Amygdala (tissue), 56 donors: ENCODE measurements around the gene FGF2.
A peak's percentile ranks its signal among the peaks of the same experiment; 100 is the strongest.
"Not testable (repeated sequence)": the region's sequence is repeated elsewhere in the genome, so short reads cannot be mapped to it uniquely, and the experiment has no call there.

Experiments
- DNase-seq, 56 donors: peaks; one replicate each; lab custom pipeline; 2025; lab: John Stamatoyannopoulos, UW

The FGF2 gene

DNA sequence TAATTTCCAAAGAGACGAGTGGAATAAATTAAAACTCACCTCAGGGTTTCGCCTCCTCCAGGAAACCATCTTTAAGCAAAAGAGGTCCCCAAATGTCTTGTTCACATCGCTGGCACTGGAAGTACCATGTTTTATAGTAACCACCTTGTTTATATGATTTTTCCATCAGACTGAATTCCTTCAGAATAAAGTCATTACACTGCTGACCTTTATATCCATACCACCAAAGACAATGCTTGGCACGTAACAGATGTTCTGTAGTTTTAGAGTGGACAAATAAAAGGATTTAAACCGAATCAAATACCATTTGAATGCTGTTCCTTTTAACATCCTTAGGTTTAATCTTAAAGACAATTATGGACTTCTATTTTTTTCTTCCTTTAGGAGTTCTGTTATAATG, 91.1 kb downstream of the FGF2 start:
- DNase-seq: no peak

DNA sequence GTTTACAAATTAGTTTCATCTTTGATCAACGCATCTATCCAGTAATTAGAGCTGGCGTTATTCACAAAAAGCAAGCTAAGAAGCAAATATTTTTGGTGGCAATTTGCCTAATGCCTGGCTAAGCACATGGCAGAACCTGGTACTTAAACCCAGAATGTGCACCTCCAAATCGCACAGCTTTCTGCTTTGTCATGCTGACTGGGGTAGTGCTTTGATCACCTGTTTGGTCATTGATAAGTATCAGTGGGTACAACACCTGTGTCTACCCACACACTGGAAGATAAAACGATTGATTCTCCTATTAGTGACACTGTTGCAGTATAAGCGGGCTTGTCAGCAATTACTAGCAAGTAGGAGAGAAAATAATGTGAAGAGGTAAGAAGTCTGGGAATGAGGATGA, 93.8 kb downstream of the FGF2 start:
- no peak for DNase-seq

DNA sequence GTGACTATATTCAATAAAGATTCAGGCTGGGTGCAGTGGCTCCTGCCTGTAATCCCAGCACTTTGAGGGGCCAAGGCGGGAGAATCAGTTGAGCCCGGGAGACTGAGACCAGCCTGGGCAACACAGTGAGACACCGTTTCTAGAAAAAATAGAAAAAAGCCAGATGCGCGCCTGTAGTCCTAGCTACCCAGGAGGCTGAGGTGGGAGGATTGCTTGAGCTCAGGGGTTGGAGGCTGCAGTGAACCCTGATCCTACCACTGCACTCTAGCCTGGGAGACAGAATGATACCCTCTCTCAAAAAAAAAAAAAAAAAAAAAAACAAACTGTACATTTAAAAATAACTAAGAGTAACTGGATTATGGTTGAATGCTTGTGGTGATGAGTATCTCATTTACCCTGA, 94.7 kb downstream of the FGF2 start:
- no peak for DNase-seq

DNA sequence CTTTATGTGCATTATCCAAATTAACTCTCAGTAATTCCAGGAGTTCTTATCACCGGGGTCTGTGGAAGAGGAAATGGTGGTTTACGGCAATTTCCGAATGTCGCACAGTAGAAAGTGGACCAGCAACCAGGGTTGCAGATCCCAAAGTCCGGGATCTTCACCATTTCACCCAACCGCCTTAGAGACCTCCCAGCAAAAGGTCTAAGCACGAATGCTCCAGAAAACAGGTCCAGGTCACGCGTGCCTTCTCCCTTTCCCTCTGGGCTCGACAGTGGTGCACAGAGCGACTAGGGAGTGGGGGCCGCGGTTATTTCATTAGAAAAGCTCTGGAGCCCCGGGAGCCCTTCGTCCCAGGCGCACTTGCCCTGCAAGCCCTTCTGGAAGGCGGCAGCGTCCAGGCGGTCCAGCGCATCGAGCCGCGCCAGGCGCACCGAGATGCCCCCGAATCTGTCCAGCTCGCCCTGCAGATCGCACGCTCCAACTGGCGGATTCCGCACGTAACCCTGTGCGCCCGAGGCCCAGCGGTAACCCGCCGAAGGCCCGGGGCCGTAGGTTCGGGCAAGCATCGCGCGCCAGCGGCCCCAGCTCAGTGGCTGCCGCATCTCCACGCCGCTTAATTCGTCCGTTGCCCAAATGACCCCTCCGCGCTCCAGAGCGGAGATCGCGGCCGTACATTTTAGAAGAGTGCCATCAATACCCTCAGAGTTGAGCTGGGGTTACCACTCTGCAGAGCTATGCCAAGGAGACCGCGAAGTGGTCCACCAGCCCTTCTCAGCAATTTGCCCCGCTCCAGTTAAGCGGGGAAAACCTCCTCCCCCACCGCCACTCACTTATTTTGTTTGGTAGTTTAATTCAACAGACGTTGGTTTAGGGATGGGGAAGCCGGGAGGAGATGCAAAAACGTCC, 95.6 kb downstream of the FGF2 start, which contains the start of gene NUDT6:
Gene NUDT6 (minus strand): TSS at position 627 of the 906 bp plus-strand sequence. CDS start 25 bp downstream, at position 602.
- DNase-seq: peak; percentile 17 to 82 (median 60)

DNA sequence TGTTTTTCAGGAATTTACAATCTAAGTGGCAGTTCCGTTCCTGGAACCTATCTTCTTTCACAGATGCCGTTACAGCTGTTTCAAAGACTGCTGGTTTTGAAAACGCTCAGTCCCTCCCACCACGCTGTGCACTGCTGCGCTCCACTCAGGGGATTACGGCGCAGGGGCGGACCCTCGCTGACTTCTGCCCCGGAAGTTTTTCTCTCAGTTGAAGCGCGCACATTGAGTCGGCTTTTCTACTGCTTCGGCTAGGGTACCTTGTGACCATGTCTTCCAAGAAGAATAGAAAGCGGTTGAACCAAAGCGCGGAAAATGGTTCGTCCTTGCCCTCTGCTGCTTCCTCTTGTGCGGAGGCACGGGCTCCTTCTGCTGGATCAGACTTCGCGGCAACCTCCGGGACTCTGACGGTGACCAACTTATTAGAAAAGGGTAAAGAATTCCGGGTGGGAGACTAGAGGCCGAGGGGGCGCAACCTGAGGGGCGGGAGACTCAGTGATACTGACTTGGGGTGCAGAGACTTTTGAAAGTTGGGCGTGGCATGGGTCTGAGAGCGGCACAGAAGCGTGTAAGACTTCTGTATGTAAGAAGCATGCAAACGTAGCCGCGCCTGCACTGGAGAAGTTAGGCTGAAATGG, 96.4 kb downstream of the FGF2 start:
- peak; percentile 29 to 93 (median 77) for DNase-seq

DNA sequence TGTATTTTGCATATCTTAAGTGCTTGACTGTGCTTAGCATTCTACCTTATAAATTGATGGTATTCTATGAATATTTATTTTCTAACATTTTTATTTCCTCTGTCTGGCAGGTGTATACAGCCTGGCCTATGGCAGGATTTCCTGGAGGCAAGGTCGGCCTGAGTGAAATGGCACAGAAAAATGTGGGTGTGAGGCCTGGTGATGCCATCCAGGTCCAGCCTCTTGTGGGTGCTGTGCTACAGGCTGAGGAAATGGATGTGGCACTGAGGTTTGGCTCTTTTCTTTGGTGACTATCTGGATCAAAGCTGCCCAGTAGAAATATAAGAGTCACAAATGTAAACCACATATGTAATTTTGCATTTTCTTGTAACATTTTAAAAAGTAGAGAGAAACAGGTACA, 102.3 kb downstream of the FGF2 start:
- no peak for DNase-seq

DNA sequence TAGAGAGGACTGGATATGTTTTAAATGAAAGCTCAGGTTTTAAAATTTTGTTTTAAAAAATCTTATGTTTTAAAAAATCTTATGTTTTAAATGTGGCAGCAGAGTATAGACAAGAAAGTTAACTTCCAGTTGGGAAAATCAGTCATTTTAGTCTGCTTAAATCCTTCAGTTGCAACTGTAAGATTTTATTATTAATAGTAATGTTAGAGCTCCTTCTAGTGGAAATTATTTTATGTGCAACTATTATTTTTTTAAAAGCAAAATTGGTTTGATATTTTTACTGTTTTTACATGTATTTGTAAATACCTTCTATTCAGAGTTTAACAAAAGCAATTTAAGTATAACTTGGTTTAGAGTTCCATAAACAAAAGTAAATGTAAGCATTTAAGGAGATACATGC, 104.2 kb downstream of the FGF2 start:
- DNase-seq: no peak

DNA sequence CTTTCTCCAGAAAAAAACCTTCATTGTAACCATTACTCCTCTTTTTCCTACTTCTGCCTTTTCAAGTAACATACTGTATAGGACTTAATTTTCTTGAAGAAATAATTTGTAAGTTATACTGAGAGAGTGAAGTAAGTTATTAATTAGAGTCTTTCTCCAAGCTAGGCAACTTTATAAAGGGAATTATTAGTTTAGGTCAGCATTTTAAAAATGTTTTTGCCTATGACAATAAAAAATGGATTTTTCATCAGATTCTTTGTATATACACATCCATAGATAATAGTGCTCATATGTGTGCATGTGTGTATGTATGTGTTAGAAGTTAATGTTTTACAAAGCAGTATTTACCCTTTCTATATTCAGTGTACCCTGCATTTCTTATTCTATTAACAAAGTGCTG, 106.1 kb downstream of the FGF2 start:
- DNase-seq: no peak

DNA sequence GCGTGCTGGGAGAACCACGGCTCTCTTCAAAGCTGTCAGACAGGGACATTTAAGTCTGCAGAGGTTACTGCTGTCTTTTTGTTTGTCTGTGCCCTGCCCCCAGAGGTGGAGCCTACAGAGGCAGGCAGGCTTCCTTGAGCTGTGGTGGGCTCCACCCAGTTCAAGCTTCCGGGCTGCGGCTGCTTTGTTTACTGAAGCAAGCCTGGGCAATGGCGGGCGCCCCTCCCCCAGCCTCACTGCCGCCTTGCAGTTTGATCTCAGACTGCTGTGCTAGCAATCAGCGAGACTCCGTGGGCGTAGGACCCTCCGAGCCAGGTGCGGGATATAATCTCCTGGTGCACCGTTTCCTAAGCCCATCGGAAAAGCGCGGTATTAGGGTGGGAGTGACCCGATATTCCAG, 118.5 kb downstream of the FGF2 start:
- not testable (repeated sequence) for DNase-seq

DNA sequence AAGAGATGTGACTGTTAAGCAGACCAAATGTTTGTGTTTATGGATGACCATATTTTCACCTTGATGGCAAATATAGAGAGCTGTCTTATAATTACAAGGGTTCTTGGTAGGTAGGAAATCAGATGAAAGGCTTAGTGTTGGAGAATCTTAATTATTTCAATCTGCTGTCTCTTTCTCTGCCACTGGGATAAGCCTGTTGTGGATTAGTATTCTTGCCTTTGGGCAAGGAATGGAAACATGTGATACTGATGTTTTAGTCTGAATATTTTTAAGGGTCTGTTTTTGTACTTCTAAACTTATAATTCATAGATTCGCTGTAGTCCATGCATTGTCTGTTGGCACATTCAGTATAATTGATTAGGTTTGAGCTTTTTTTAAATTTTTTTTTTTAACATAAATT, 119.5 kb downstream of the FGF2 start:
- DNase-seq: no peak
